ENCODE results near the gene MTMR10. TPM values are rescaled to one million over a fixed set of nuclear protein-coding genes. Genes with fewer than 3 reads are reported as not detected.

The MTMR10 gene
- total RNA-seq, 1 experiment from 2014 or later, result 23.2 TPM

GRCh38 chr15:31005660-31006059 is 14.2 kb upstream of the MTMR10 start:
- Histone ChIP-seq H2BK20ac (ENCODE audit: low read depth, low read length, poor library complexity, severe bottlenecking) (no peak overlapping the region), H3K79me2 (ENCODE audit: insufficient read depth, low read length) (no peaks in the 10 kb centered on the region; the same call in 1 of the 2 replicates), H2AK5ac (ENCODE audit: insufficient read length, low read length) (no peak overlapping the region), H2BK5ac (ENCODE audit: insufficient read length, low read length) (no peak overlapping the region), H4K8ac (replicated peaks; ENCODE audit: insufficient read length, low read depth, low read length) (no peak overlapping the region), H3K4ac (ENCODE audit: low read depth, low read length) (no peak overlapping the region), H4K5ac (ENCODE audit: insufficient read length, low read depth, low read length) (no peak overlapping the region), H3K9ac (ENCODE audit: extremely low read depth, insufficient read length, low read length) (no peak overlapping the region), H3K4me2 (ENCODE audit: insufficient read depth, insufficient read length, low read length) (no peak overlapping the region), H3K79me1 (ENCODE audit: insufficient read depth, low read depth, low read length, poor library complexity, severe bottlenecking) (no peaks in the 10 kb centered on the region), H3K27ac (ENCODE audit: insufficient read length, low read depth, low read length) (no peak overlapping the region), H3K27me3 (ENCODE audit: insufficient read depth, low read length) (no peaks in the 10 kb centered on the region), H3K9me3 (ENCODE audit: control insufficient read depth, low read depth, low read length) (no peaks in the 10 kb centered on the region), H3K56ac (ENCODE audit: insufficient read length, low read depth, low read length) (no peak overlapping the region), H3K4me1 (ENCODE audit: insufficient read depth, low read length) (no peaks in the 10 kb centered on the region; the same call in 1 of the 2 replicates), H3K14ac (ENCODE audit: insufficient read depth, low read length) (no peak overlapping the region), H3T11ph (ENCODE audit: low read length) (no peak overlapping the region), H3K23me2 (ENCODE audit: insufficient read length, low read depth, low read length, poor library complexity, severe bottlenecking) (no peaks in the 10 kb centered on the region), H4K91ac (ENCODE audit: insufficient read length, low read depth, low read length) (no peak overlapping the region), H2BK120ac (ENCODE audit: low read depth, low read length, poor library complexity, severe bottlenecking) (no peak overlapping the region), H2BK12ac (ENCODE audit: insufficient read length, low read depth, low read length) (no peak overlapping the region), H3K18ac (ENCODE audit: insufficient read length, low read depth, low read length) (no peak overlapping the region), H2BK15ac (ENCODE audit: low read depth, low read length) (no peak overlapping the region), H4K20me1 (ENCODE audit: control insufficient read depth, insufficient read depth, insufficient read length) (no peaks in the 10 kb centered on the region), H3K23ac (ENCODE audit: insufficient read length, low read depth, low read length) (no peak overlapping the region), H2AFZ (ENCODE audit: low read length) (no peak overlapping the region)
- no peak for DNase-seq
- no peak overlapping the region for H3K27ac Mint-ChIP-seq
- H3K36me3 Mint-ChIP-seq (ENCODE audit: insufficient read depth in 1 of 3, low read depth in 3 of 3), result no peaks in the 10 kb centered on the region
- no CpG with 5 or more reads among the region's 2 CpGs for WGBS (ENCODE audit: extremely low coverage, insufficient read length, low lambda C conversion rate)
- H3K27me3 Mint-ChIP-seq (ENCODE audit: low read depth), result no peaks in the 10 kb centered on the region
- no peaks in the 10 kb centered on the region for H3K9me3 Mint-ChIP-seq
- no peak overlapping the region for H3K4me3 Mint-ChIP-seq
- no peak for TF ChIP-seq CTCF (conservative IDR thresholded peaks at IDR 0.05)
- peaks cover 17 to 19% of the 10 kb centered on the region in 2 experiments for H3K4me1 Mint-ChIP-seq

All from H9 (cell line).